Endothelial cell (in vitro differentiated cells): ENCODE measurements around the gene CRADD. TPM values are rescaled to one million over a fixed set of nuclear protein-coding genes. Genes with fewer than 3 reads are reported as not detected.

Source experiments
- DNase-seq: peaks from one replicate; pipeline ENCODE4 v3.0.0; 2021; ENCODE audit warnings: low spot score
- H3K27ac Mint-ChIP-seq: one replicate; pipeline ENCODE4 v1.8.0; 2021; ENCODE audit warnings: mixed read lengths, inconsistent platforms; ENCODE audit not compliant: unreplicated experiment
- H3K27me3 Mint-ChIP-seq: one replicate; pipeline ENCODE4 v1.8.0; 2021; ENCODE audit warnings: mild to moderate bottlenecking, moderate library complexity, mixed read lengths, inconsistent platforms; ENCODE audit not compliant: unreplicated experiment
- H3K36me3 Mint-ChIP-seq: one replicate; pipeline ENCODE4 v1.8.0; 2021; ENCODE audit warnings: mild to moderate bottlenecking, low read depth, mixed read lengths, inconsistent platforms; ENCODE audit not compliant: unreplicated experiment
- H3K4me1 Mint-ChIP-seq: one replicate; pipeline ENCODE4 v1.8.0; 2021; ENCODE audit warnings: mild to moderate bottlenecking, mixed read lengths, inconsistent platforms; ENCODE audit not compliant: unreplicated experiment
- H3K4me3 Mint-ChIP-seq: one replicate; pipeline ENCODE4 v1.8.0; 2021; ENCODE audit warnings: mild to moderate bottlenecking, mixed read lengths, inconsistent platforms; ENCODE audit not compliant: unreplicated experiment
- H3K9me3 Mint-ChIP-seq: one replicate; pipeline ENCODE4 v1.8.0; 2021; ENCODE audit warnings: mixed read lengths, inconsistent platforms; ENCODE audit not compliant: unreplicated experiment
- total RNA-seq: library from RNA; stranded (reverse); fragmentation: NEBNext Ultra II Directional; extraction: Animal tissue kit (Norgen Biotek cat#: 25700); gene quantifications from one replicate; pipeline ENCODE4 v1.2.1, GENCODE V29; 2021; ENCODE audit not compliant: unreplicated experiment
- TF ChIP-seq, protein P1 (sequence below): fragments of 200-600 bp; sonication (generic); IDR thresholded peaks from one replicate; pipeline ENCODE4 v1.5.0; 2021; ENCODE audit warnings: antibody characterized with exemption; ENCODE audit not compliant: unreplicated experiment

The CRADD gene
- total RNA-seq, 1 donor from 2014 or later: 6.5 TPM

DNA sequence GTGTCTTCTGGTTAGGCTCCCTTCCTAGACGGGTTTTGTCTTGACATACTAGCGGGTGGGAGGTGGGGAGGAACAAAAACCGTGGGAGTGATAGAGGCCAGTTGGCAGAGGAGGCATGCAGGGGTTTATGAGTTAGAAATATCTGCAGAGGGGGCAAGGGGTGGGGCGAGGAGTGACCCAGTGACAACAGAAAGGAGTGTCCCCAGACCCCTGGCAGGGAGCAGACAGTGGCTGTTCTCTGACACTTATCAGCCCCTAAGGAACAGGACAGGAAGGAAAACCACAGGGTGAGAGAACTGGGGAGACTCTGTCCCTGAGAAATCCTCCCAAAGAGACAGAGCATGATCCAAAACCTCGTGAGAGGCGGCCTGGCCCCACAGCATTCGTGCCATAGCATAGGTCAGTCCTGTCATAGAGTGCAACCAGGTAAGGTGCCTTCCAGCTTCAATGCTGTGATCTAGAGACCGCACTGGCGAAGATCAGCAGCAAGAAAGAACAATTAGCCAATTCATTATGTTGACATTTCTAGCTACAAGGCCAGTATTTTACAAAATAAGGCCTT lies 141.4 kb downstream of the CRADD start:
- Mint-ChIP-seq H3K9me3 (no peaks in the 10 kb centered on the region), H3K36me3 (no peaks in the 10 kb centered on the region), H3K27me3 (no peaks in the 10 kb centered on the region), H3K4me3 (no peak overlapping the region), H3K27ac (no peak overlapping the region), H3K4me1 (peaks cover under 1% of the 10 kb centered on the region)
- TF ChIP-seq, protein P1, sequence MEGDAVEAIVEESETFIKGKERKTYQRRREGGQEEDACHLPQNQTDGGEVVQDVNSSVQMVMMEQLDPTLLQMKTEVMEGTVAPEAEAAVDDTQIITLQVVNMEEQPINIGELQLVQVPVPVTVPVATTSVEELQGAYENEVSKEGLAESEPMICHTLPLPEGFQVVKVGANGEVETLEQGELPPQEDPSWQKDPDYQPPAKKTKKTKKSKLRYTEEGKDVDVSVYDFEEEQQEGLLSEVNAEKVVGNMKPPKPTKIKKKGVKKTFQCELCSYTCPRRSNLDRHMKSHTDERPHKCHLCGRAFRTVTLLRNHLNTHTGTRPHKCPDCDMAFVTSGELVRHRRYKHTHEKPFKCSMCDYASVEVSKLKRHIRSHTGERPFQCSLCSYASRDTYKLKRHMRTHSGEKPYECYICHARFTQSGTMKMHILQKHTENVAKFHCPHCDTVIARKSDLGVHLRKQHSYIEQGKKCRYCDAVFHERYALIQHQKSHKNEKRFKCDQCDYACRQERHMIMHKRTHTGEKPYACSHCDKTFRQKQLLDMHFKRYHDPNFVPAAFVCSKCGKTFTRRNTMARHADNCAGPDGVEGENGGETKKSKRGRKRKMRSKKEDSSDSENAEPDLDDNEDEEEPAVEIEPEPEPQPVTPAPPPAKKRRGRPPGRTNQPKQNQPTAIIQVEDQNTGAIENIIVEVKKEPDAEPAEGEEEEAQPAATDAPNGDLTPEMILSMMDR: no peak
- no peak for DNase-seq

DNA sequence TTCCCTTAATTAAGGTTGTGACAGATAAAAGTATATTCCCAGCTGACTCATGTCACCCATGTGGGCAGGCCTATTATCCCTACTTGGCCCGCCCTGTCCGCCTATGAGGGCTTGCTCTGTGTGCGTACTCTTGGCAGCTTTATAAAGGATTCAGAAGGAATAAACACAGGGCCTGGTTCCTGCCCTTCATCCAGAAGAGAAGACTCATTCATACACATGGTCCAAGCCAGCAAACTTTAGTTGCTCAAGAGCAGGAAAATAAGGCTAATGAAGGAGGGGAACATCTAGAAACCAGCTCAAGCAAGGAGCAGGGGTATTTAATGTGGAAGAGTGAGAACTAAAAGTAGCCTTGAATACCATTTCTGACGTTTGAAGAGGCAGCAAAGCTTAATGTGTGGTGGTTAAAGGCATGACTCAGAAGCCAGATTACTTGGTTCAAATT lies 141.9 kb downstream of the CRADD start:
- TF ChIP-seq, protein P1: no peak
- Mint-ChIP-seq H3K36me3 (no peaks in the 10 kb centered on the region), H3K27ac (no peak overlapping the region), H3K4me1 (no peaks in the 10 kb centered on the region), H3K9me3 (no peaks in the 10 kb centered on the region), H3K4me3 (no peak overlapping the region), H3K27me3 (no peaks in the 10 kb centered on the region)
- DNase-seq: no peak

DNA sequence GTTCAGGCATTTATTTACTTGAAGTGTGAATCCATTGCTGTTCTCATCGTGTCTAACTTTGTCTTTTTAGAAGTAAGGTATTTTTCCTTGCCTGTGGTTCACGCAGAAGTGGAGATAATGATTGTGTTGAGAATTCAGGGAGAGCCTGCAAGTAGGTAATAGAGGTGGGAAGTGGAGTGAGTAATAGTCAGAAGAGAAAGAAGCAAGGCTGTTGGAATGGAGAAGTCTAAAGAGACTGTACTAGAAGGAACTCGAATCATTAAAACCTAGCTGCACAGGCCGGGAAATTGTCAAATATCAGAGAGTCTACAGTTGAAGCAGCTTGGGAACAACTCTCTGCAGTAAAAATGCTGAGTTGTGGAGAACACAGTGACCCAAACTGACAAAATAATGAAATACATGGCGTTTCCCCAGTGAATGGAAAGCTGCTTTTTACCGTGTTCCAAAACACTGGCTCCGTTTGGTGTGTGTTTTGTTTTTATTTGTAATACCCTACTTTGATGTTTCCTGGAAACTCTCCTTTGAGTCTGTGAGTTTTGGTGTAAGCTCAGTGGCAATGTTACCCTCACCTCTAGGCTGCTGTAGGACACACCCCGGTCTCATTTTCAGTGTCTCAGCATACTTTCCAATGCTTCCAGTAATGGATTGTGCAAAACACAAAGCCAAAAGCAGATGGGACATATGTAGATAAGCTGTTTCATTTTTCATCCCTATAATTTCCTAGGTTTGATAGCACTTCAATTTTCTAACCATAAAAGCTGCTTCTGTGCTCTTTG lies 146.6 kb downstream of the CRADD start:
- TF ChIP-seq, protein P1: no peak
- Mint-ChIP-seq H3K9me3 (no peaks in the 10 kb centered on the region), H3K27me3 (no peaks in the 10 kb centered on the region), H3K4me3 (no peak overlapping the region), H3K36me3 (no peaks in the 10 kb centered on the region), H3K27ac (no peak overlapping the region), H3K4me1 (no peaks in the 10 kb centered on the region)
- DNase-seq: no peak

DNA sequence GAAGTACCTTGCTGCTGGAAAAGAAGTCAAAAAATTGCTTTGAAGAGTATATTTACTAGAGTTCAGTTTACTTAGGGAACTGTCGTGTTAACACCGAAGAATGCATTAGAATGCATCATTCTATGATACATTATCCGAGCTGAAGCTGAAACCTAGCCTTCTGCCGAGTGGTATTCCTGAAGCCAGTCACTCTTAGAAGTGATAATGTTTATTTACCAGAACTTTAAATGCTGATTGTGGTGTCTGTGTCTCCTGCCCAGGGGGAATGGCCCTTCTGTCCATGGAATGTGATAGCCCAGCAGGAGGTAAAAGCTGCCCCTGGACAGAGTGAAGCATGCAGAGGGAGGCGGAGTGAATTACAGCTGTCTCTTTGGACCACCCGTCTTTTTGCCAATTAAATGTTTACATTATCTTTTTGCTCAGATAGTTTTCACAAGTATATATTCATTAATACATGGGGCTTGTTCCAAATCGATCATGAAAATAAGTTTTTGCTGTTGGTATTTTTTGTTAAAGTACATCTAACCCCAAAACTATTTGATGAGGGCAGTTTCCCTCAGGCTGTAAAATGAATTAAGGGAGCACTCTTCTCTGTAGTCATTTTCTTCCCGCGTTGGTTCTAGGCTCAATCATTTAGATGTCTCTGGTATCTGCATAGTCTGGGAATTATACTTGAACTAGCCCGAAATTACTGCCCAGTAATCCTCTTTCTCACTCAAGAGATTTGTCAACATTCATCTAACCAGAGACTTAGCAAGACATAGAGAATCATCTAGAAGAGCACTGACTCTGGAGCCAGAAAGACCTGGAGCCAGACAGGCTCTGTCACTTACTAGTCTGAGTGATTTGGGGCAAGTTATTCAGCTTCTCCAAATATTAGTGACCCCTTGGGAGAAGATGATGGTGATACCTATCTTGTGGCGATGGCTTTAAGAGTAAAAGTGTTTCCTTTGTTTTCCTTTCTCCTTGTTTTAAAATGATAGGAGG lies 147.6 kb downstream of the CRADD start:
- DNase-seq: no peak
- H3K27me3 Mint-ChIP-seq: no peaks in the 10 kb centered on the region
- no peak overlapping the region for H3K27ac Mint-ChIP-seq
- H3K4me1 Mint-ChIP-seq: no peaks in the 10 kb centered on the region
- H3K9me3 Mint-ChIP-seq: no peaks in the 10 kb centered on the region
- H3K36me3 Mint-ChIP-seq: no peaks in the 10 kb centered on the region
- TF ChIP-seq, protein P1: no peak
- no peak overlapping the region for H3K4me3 Mint-ChIP-seq
